ENCODE data around the gene TMEM179B.
"Not testable (repeated sequence)": the region's sequence is repeated elsewhere in the genome, so short reads cannot be mapped to it uniquely, and the experiment has no call there.

TMEM179B gene, protein sequence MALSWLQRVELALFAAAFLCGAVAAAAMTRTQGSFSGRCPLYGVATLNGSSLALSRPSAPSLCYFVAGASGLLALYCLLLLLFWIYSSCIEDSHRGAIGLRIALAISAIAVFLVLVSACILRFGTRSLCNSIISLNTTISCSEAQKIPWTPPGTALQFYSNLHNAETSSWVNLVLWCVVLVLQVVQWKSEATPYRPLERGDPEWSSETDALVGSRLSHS

DNA sequence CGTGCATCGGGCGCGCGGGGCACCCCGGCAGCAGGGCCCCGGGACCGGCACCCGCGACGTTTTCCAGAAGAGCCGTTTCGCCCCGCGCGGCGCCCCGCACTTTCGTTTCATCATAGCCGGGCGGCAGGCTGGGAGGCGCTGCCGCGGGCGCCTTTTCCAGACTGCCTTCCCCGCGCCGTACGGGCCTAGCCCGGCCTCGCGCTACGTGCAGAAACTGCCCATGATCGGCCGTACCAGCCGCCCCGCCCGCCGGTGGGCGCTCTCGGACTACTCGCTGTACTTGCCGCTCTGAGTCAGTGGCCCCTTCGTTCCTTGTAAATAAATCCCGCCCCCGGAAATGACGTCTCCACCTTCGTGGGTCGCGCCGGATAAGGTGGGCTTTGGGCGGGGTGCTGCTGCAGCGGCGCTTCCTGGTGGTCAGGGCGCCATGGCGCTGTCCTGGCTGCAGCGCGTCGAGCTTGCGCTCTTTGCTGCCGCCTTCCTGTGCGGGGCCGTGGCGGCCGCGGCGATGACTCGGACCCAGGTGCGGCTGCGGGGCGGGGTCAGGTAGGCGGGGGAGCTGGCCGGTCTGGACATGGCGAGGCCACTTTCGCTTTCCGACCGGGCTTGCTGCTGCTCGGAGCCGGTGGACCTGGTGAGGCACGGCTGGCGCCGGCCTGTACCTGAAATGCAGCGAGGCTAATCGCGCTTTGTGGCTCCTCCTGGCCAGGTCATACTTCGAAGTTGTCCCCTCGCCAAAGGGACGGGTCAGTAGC lies at the start of gene TMEM179B:
TSS of gene TMEM179B (plus strand) at position 398 of the 755 bp plus-strand sequence. CDS start at position 428, 30 bp downstream.
- peak within 1 kb of the TSS; percentile 95 for H3K4me3 ChIP-seq (ENCODE audit: low read depth, low read length)

DNA sequence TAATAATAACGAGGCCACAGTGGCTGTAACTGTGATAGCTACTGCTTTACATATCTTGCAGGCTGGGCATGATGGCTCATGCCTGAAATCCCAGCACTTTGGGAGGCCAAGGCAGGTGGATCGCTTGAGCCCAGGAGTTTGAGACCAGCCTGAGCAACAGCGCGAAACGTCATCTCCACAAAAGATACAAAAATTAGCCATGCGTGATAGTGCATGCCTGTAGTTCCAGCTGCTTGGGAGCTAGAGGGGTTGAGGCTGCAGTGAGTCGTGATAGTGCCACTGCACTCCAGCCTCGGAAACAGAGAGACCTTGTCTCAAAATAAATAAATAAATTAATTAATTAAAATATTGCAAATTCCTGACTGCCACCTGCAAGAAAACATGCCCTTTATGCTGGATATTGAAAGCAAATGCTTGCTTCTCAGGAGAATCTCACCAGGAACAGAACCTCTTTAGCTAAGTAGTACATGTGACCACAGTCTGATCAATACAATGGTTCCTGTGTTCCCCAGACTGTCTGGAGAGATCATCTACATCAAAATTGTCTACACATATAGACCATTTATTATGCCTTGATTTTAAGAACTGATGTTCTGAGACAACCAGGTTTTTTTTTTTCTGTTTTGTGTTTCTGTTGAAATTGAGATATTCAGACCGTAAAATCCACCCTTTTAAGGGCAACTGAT lies 39.6 kb upstream of the TMEM179B start:
- H3K4me3 ChIP-seq (ENCODE audit: low read depth, low read length), result no peak overlapping the region

DNA sequence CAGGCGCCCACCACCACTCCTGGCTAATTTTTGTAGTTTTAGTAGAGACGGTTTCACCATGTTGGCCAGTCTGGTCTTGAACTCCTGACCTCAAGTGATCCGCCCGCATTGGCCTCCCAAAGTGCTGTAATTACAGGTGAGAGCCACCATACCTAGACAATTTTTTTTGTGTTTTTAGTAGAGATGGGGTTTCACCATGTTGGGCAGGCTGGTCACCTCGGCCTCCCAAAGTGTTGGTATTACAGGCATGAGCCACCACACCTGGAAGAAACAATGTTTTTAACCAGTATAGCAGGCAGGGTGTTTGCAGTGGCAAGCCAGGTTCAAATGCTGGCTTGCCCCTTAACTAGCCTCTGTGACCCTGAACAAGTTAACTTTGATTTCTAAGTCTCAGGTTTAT lies 37.3 kb upstream of the TMEM179B start:
- H3K4me3 ChIP-seq (ENCODE audit: low read depth, low read length), result not testable (repeated sequence)

DNA sequence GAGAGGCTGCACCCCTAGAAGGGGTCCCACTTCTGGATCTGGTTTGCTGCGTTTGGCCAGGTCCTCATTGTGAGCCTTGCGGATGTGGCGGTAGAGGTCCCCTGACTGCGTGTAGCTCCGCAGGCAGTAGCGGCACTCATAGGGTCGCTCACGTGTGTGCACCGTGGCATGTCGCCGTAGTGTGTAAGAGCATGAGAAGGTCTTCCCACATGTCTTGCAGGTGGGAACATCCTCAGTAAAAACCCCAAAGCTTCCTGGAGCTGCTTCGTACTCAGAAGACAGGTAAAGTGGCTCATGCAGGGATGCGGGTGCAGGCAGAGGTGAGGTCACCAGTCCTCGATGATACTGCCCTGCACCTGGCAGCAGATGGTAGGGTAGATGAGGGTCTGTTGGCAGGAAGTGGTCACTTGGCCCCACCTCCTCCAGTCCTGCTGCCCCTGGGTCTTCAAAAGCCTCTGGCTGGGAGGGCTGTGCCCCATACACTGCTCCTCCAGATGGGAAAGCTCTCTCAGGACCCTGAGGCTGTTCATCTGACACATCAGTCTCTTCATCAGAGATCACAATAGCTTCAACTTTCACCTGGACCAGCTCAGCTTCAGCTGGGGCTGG lies 34.9 kb upstream of the TMEM179B start:
- no peak overlapping the region for H3K4me3 ChIP-seq (ENCODE audit: low read depth, low read length)

DNA sequence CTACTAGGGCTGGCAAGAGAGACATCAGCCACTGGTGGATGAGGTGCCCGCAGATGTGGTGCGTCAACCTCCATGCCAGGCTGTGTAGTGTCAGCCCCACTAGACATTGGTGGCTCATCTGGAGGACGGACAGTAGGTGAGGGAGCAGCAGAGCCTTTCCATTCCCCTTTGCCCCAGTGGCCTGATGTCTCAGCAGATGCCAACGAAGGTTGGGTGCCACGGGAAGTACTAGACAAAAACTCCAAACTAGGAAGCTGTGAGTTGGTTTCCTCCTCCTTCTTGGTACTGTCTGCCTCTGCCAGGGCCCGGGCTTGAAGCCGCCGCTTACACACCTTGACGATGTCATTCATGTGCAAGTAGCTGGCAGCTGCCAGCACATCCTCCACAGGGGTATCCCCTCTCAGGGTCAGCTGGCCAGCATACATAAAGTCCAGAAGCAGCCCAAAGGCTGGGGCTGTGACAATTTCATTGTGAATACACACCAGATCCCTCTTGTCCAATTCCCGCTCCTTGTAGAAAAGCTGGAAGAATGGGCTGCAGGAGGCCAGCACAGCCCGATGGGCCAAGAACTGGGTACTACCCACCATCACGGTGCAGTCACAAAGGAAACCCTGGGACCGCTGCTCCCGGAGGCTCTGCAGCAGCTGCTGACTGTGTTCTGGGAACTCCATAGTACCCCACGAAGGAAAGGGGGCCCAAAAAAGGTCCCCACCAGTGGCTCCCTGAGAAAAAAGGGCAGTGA lies 34.0 kb upstream of the TMEM179B start:
- H3K4me3 ChIP-seq (ENCODE audit: low read depth, low read length), result no peak overlapping the region

DNA sequence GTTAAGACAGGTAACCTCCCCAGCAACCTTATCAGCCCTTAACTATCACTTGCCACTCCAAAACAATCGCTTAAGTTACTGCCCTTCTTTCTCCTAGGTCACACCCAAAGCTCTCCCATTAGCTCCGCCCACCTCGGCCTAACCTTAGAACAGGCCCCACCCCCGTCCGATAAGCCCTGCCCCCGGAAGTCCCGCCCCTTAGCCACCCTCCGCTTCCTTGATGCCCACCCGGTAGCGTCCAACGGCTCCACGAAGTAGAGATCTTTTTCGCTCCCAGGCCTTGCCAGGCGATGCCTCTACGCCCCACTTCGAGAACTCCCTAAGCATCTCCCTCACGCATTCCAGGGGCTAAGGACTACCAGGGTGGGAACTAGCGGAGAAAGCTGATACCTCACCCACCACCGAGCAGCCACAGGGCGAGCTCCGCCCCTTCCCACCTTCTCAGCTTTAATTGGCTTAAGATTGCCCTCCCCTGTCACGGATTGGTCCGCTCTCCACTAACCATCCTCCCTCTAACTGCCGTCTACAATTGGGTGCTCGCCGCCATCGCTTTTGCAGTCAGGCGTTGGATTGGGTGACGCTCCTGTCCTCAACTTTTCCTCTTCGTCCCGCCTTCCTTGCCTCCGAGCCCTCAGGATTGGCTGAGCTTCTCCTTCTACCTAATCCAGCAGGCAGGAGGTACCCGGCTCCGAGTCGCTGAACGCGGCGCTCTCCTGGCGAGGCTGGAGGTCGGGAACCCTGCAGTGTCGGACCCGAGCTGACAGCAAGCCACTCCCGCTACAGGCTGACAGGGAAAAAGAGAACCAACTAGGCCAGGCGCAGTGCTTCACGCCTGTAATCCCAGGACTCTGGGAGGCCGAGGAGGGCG lies 33.2 kb upstream of the TMEM179B start, which contains the start of gene ZBTB3:
TSS of gene ZBTB3 (minus strand) at position 425 of the 868 bp plus-strand sequence. CDS start 496 bp downstream, outside the sequence.
- H3K4me3 ChIP-seq (ENCODE audit: low read depth, low read length), result peak within 1 kb of the TSS; percentile 97

DNA sequence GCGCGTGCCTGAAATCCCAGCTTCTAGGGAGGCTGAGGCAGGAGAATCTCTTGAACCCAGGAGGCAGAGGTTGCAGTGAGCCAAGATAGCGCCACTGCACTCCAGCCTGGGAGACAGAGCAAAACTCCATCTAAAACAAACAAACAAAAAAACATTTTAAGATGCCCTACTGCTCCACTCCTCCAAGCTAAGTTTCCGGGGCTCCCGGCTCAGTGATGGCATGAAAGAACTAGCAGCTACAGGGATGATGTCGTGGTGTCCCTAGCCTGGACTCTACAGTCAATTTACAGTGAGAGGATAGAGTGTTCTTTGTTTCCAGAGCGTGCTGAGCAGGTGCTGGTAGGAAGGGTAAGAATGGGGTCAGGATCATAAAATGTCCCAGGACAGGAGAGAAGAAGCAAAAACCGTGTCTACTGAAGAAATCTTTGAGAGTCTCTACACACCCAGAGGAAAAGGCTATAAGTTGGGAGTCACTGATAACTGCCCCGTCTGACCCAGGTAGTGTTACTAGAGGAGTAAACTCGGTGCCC lies 32.1 kb upstream of the TMEM179B start:
- H3K4me3 ChIP-seq (ENCODE audit: low read depth, low read length), result no peak overlapping the region

DNA sequence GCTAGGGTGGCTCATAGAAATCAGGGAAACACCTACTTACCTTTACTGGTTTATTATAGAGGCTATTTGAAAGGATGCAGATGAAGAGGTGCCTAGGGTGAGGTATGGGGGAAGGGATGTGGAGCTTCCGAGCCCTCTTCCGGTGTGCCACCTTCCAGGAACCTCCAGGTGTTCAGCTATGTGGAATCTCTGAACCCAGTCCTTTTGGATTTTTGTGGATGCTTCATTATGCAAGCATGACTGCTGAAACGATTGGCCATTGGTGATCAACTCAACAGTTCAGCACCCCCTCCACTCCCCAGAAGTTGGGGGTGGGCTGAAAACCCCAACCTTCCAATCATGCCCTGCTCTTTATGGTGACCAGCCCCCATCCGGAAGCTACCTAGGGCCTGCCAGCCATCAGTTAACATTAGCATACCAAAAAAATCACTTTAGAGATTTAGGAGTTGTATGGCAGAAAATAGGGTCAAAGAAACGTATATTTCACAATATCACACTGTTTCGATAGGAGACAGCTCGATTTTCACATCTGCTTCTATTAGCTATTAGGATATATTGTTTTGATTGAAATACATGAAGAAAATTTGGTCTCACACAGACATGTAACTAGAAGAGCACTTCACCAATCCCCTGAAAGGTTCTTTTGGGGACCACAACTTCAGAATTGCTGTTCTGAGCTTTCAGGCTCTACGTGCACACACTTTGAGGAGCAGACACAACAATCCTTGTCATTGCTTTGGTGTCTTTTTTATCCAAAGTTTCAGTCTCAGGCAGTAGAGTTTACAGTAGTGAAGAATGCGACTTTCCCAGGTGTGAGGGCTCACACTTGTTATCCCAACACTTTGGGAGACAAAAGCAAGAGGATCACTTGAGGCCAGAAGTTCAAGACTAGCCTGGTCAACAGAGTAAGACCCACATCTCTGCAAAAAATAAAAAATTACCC lies 29.1 kb upstream of the TMEM179B start:
- peak overlapping the region; percentile 54 for H3K4me3 ChIP-seq (ENCODE audit: low read depth, low read length)

DNA sequence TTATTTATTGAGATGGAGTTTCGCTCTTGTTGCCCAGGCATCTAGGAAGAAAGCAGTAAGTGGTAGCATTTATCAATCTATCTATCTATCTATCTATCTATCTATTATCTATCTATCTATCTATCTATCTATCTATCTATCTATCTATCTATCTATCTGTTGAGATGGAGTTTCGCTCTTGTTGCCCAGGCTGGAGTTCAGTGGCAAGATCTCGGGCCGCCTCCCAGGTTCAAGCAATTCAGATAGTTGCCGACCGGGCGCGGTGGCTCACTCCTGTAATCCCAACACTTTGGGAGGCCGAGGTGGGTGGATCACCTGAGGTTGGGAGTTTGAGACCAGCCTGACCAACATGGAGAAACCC lies 26.4 kb upstream of the TMEM179B start:
- not testable (repeated sequence) for H3K4me3 ChIP-seq (ENCODE audit: low read depth, low read length)

DNA sequence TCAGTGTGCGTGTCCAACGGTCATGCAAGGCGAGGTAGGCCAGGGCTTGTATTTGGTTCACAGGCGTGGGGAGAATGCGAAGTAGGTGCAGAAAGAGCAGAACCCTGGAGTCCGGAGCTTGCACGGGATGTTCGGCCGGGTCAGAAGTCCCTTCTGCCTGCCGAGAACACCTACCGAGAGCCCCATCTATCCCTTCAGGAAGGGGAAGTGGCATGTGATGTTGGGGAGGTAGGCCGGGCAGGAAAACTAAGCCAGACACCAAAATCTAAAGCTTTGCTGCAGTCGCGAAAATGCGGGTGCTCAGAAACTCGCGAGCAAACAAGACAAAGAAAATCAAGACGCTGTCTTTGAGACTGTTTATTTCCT lies 16.4 kb upstream of the TMEM179B start:
- peak overlapping the region; percentile 40 for H3K4me3 ChIP-seq (ENCODE audit: low read depth, low read length)

DNA sequence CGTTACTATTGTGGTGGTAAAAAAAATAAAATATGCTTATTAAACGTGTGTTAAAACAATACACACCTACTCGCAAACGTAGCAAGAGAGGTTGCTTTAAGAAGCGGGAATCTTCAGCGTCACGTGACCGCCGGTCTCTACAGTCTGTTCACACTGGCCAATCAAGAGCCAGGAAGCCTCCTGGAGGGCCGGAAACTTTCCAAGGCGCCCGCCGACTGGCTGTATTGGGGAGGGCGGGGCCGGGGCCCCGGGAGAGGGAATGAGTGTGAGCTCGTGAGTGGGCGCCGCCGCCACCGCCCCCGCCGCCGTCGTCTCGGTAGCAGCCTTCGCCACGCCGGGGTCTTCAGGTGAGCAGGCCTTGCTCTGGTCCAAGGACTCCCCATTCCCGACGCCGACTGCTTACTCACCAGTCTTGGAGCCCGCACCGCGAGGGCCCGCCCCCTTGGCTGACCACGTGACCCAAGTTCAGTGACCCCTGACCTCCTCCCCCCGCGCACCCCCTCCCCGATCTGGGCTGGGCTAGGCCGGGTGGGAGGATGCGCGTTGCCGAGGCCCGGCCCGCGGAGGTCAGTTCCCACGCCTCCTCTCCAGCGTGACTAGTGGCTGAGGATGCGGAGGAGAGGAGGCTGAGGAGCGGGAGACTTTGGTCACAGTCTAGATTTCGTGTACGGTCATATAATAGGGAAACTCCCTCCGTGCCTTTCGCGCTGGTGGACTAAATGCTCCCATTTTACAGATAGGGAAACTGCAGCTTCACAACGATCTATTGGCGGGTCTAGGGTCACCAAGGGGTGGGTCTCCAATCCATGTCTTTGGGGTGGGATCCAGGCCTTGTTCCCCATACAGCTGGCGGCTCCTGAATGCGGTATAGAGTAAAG lies 15.8 kb upstream of the TMEM179B start, which contains the start of gene TAF6L:
TSS of gene TAF6L (plus strand) at position 253 of the 878 bp plus-strand sequence. CDS start 4,388 bp downstream, outside the sequence.
- peak within 1 kb of the TSS; percentile 92 for H3K4me3 ChIP-seq (ENCODE audit: low read depth, low read length)

DNA sequence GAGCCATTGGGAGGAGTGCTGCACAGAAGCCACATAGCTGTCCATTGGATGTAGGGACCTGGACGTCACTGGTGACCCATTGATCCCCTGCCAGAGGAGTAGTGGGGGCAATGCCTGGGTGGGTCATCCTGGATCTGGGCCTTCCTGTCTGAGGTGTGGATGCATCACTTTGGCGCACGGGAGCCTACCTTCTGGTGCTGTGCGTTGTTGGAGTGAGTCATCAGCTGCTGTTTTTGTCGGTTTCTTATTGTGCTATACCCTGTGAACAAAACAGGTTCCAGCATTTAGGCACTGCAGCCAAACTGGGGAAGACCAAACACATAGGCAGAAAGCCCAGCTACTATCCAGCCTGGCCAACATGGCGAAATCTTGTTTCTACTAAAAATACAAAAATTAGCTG lies 12.8 kb upstream of the TMEM179B start:
- H3K4me3 ChIP-seq (ENCODE audit: low read depth, low read length), result no peak overlapping the region

DNA sequence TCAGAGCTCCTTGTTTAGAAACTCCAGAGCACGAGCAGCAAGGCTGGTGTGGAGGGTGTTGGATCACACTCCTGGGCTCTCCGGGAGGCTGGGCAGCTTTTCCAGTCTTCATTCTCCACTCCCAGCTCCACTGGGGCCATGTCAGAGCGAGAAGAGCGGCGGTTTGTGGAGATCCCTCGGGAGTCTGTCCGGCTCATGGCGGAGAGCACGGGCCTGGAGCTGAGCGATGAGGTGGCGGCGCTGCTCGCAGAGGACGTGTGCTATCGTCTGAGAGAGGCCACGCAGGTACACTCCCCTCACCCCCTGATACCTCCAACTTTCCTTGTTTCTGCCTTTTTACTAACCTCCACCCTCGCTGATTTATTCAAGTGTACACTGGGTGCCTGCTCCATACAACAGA lies 11.6 kb upstream of the TMEM179B start:
- no peak overlapping the region for H3K4me3 ChIP-seq (ENCODE audit: low read depth, low read length)

DNA sequence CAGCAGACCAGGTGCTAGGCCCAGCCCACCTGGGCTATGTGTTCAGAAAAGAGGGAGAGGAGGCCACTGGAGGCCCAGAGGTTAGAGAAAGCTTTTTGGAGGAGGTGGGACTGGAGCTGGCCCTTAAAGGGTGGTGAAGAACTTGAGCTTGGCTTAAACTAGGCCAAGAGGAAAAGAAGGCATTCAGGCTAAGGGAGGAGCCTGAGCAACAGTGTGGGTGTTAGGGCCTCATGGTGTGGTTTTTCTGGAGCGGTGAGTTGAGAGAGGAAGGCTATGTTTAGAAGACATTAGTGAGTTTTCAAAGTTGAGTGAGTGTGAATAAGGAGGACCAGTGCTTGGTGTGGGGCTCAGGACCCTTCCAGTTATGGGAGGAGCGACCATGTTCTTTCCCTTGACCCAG lies 9.8 kb upstream of the TMEM179B start:
- H3K4me3 ChIP-seq (ENCODE audit: low read depth, low read length), result no peak overlapping the region

DNA sequence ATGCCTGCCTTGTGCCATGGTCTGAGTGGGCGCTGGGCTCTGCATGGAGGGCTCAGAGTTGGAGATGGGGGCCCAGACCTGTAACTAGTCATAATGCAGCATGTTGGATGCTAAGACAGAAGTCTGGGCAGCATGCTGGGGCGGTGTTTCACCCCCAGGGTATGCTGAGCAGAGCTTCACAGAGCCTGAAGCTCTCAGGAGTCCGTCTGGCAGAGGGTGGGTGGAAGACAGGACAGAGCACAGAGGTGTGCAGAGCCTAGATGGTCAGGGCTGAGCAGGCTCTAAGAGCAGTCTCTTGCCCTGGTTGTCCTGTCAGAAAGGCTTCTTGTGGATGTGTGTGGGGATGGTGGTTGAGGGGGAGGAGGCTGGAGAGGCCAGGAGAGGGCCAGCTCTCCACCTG lies 8.8 kb upstream of the TMEM179B start:
- no peak overlapping the region for H3K4me3 ChIP-seq (ENCODE audit: low read depth, low read length)

DNA sequence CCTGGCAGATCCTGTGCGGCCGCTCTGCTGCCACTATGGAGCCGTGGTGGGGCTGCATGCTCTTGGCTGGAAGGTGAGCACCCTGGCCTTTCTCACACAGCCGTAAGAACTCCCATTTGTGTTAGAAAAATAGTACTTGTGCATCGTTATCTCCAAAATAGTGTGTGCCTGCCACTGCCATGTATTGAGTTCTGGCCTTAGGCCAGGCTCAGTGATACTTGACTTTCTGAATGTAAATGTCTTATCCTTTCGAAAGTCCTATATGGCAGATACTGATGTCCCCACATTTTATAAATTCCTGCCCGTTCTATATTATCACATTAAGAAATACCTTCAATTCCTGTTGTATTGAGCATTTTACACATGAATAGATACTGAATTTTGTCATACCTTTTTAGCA lies 4.4 kb upstream of the TMEM179B start:
- H3K4me3 ChIP-seq (ENCODE audit: low read depth, low read length), result no peak overlapping the region

DNA sequence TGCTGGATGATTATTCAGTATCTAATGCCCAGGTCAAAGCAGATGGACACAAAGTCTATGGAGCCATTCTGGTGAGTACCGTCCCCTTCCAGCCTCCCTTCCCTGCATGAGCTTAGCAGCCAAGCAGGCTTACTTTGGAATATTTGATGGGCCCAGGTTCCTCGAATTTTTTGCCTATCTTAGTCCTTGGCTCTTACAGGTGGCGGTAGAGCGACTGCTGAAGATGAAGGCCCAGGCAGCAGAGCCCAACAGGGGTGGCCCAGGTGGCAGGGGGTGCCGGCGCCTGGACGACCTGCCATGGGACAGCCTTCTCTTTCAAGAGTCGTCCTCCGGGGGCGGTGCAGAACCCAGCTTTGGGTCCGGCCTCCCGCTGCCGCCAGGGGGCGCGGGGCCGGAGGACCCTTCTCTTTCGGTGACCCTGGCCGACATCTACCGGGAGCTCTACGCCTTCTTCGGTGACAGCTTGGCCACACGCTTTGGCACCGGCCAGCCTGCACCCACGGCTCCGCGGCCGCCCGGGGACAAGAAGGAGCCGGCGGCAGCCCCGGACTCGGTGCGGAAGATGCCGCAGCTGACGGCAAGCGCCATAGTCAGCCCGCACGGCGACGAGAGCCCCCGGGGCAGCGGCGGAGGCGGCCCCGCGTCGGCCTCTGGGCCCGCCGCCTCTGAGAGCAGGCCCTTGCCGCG lies 741 bp upstream of the TMEM179B start:
- peak overlapping the region; percentile 95 for H3K4me3 ChIP-seq (ENCODE audit: low read depth, low read length)

Data from iPS-11a (cell line).